ENCODE results near the gene C1QTNF1.

The C1QTNF1 gene

GRCh38 chr17:79041723-79042420 lies 17.9 kb downstream of the C1QTNF1 start:
- no peaks in the 10 kb centered on the region for H3K36me3 ChIP-seq (replicated peaks)
- no peaks in the 10 kb centered on the region for H3K4me1 ChIP-seq
- no peaks in the 10 kb centered on the region for H3K9me3 ChIP-seq
- in situ Hi-C loops (cut with MboI; ENCODE audit: low sequenced_read_pairs) = no loop called here
- no peaks in the 10 kb centered on the region for H3K27me3 ChIP-seq (ENCODE audit: low read depth)
- no peak for DNase-seq (ENCODE audit: low spot score in 2 of 2)
- no peak overlapping the region for H3K4me3 ChIP-seq

GRCh38 chr17:79042421-79043190 lies 18.6 kb downstream of the C1QTNF1 start:
- H3K36me3 ChIP-seq (replicated peaks) = no peaks in the 10 kb centered on the region
- in situ Hi-C loops (cut with MboI; ENCODE audit: low sequenced_read_pairs) = no loop called here
- H3K4me1 ChIP-seq = no peaks in the 10 kb centered on the region
- no peak overlapping the region for H3K4me3 ChIP-seq
- H3K27me3 ChIP-seq (ENCODE audit: low read depth) = no peaks in the 10 kb centered on the region
- H3K9me3 ChIP-seq = no peaks in the 10 kb centered on the region
- peak in 1 of 2 experiments; percentile 83 for DNase-seq (ENCODE audit: low spot score in 2 of 2)

- Histone ChIP-seq H3K36me3 (replicated peaks) (no peaks in the 10 kb centered on the region), H3K27me3 (ENCODE audit: low read depth) (no peaks in the 10 kb centered on the region), H3K9me3 (no peaks in the 10 kb centered on the region), H3K4me3 (no peak overlapping the region), H3K4me1 (no peaks in the 10 kb centered on the region; the same call in 1 of the 2 replicates)
- no peak for DNase-seq (ENCODE audit: low spot score in 2 of 2)
- in situ Hi-C loops (cut with MboI; ENCODE audit: low sequenced_read_pairs) = no loop called here
Observed at GRCh38 chr17:79043191-79043930, 19.4 kb downstream of the C1QTNF1 start.

DNA sequence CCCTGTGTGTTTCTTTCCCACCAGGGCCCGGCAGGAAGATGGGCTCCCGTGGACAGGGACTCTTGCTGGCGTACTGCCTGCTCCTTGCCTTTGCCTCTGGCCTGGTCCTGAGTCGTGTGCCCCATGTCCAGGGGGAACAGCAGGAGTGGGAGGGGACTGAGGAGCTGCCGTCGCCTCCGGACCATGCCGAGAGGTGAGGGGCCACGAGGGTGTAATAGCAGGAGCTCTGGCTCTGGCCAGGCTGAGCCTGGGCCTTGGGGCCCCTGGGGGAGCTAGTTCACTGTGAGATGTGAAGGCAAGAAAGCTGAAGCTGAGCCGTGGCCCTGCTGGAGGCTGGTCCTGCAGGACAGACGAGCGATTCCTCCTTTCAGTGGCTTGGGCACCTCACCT lies 20.0 kb downstream of the C1QTNF1 start:
- no peaks in the 10 kb centered on the region for H3K27me3 ChIP-seq (ENCODE audit: low read depth)
- H3K4me3 ChIP-seq = no peak overlapping the region
- H3K4me1 ChIP-seq = peaks cover 5% of the 10 kb centered on the region
- H3K9me3 ChIP-seq = no peaks in the 10 kb centered on the region
- in situ Hi-C loops (cut with MboI; ENCODE audit: low sequenced_read_pairs) = no loop called here
- no peak for DNase-seq (ENCODE audit: low spot score in 2 of 2)
- no peaks in the 10 kb centered on the region for H3K36me3 ChIP-seq (replicated peaks)

- no peaks in the 10 kb centered on the region for H3K27me3 ChIP-seq (ENCODE audit: low read depth)
- H3K4me3 ChIP-seq = no peak overlapping the region
- in situ Hi-C loops (cut with MboI; ENCODE audit: low sequenced_read_pairs) = no loop called here
- no peaks in the 10 kb centered on the region for H3K36me3 ChIP-seq (replicated peaks)
- H3K9me3 ChIP-seq = no peaks in the 10 kb centered on the region
- no peak for DNase-seq (ENCODE audit: low spot score in 2 of 2)
- H3K4me1 ChIP-seq = peaks cover 7% of the 10 kb centered on the region
Observed at GRCh38 chr17:79044462-79044861, 20.5 kb downstream of the C1QTNF1 start.

- in situ Hi-C loops (cut with MboI; ENCODE audit: low sequenced_read_pairs) = loop anchor here (5.0 kb wide), 1 partner anchor 37 kb away; no protein-coding TSS in a partner anchor
- Histone ChIP-seq H3K27me3 (ENCODE audit: low read depth) (no peaks in the 10 kb centered on the region), H3K4me3 (no peak overlapping the region), H3K4me1 (peaks cover 7% of the 10 kb centered on the region), H3K9me3 (no peaks in the 10 kb centered on the region), H3K36me3 (replicated peaks) (no peaks in the 10 kb centered on the region)
- no peak for DNase-seq (ENCODE audit: low spot score in 2 of 2)
Observed at GRCh38 chr17:79045001-79045729, 21.2 kb downstream of the C1QTNF1 start.

GRCh38 chr17:79045842-79046196 lies 21.9 kb downstream of the C1QTNF1 start:
- peak; percentile 70 to 84 for DNase-seq (ENCODE audit: low spot score in 2 of 2)
- H3K27me3 ChIP-seq (ENCODE audit: low read depth) = no peaks in the 10 kb centered on the region
- no peak overlapping the region for H3K4me3 ChIP-seq
- H3K9me3 ChIP-seq = no peaks in the 10 kb centered on the region
- H3K36me3 ChIP-seq (replicated peaks) = no peaks in the 10 kb centered on the region
- H3K4me1 ChIP-seq = peaks cover 7% of the 10 kb centered on the region
- in situ Hi-C loops (cut with MboI; ENCODE audit: low sequenced_read_pairs) = loop anchor here (5.0 kb wide), 1 partner anchor 36 kb away; no protein-coding TSS in a partner anchor

DNA sequence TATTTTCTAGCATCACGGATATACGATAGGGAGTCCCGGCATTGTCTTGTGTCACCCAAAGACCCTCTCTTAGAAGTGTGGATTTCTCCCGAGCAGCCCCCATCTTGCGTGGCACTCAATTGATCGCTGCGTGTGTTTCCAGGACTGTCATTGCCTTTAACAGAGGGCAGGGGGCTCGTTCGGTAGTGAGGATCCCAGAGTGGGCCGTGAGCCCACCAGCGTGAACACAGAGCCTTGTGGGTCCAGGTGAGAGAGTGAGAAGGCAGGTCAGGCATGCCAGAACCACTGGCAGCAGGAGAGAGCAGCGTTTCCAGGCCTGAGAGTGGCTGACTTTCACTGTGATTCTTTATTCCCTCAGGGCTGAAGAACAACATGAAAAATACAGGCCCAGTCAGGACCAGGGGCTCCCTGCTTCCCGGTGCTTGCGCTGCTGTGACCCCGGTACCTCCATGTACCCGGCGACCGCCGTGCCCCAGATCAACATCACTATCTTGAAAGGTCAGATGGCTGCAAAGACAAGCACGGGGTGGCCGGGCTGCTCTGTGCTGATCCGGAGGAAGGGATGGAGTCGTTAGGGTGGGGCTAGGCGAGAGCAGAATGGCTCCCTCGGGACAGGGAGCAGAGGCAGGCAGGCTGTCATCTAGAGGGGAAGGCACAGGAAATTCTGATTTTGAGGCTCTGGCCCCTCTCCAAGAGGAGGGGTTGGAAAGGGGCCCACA lies 22.4 kb downstream of the C1QTNF1 start:
- Histone ChIP-seq H3K4me3 (no peak overlapping the region), H3K27me3 (ENCODE audit: low read depth) (no peaks in the 10 kb centered on the region), H3K36me3 (replicated peaks) (no peaks in the 10 kb centered on the region), H3K9me3 (no peaks in the 10 kb centered on the region), H3K4me1 (peaks cover 7% of the 10 kb centered on the region)
- in situ Hi-C loops (cut with MboI; ENCODE audit: low sequenced_read_pairs) = loop anchor here (5.0 kb wide), 1 partner anchor 36 kb away; no protein-coding TSS in a partner anchor
- no peak for DNase-seq (ENCODE audit: low spot score in 2 of 2)

DNA sequence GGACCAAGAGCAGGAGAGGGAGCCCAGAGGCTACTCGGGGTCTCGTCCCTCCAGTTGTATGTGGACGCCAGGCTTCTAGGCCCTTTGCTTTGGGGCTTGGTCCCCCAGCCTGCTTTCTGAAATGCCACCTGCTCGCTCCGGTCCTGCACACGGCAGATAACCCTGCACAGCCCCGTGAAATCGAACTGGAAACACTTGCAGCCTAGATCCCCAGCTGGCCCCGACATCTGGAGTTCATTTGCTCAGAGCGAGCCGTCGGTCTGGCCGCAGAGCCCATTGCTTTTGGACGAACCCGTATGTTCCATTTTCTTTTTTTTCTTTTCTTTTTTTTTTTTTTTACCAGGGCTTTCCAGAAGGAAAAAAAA lies 22.9 kb downstream of the C1QTNF1 start:
- Histone ChIP-seq H3K27me3 (ENCODE audit: low read depth) (no peaks in the 10 kb centered on the region), H3K4me3 (no peak overlapping the region), H3K4me1 (peaks cover 7% of the 10 kb centered on the region), H3K9me3 (no peaks in the 10 kb centered on the region), H3K36me3 (replicated peaks) (no peaks in the 10 kb centered on the region)
- in situ Hi-C loops (cut with MboI; ENCODE audit: low sequenced_read_pairs) = loop anchor here (5.0 kb wide), 1 partner anchor 35 kb away; no protein-coding TSS in a partner anchor
- no peak for DNase-seq (ENCODE audit: low spot score in 2 of 2)

GRCh38 chr17:79047291-79047920 lies 23.4 kb downstream of the C1QTNF1 start:
- Histone ChIP-seq H3K27me3 (ENCODE audit: low read depth) (no peaks in the 10 kb centered on the region), H3K9me3 (no peaks in the 10 kb centered on the region), H3K4me3 (no peak overlapping the region), H3K36me3 (replicated peaks) (no peaks in the 10 kb centered on the region), H3K4me1 (peaks cover 7% of the 10 kb centered on the region)
- no peak for DNase-seq (ENCODE audit: low spot score in 2 of 2)
- in situ Hi-C loops (cut with MboI; ENCODE audit: low sequenced_read_pairs) = loop anchor here (5.0 kb wide), 1 partner anchor 35 kb away; no protein-coding TSS in a partner anchor

DNA sequence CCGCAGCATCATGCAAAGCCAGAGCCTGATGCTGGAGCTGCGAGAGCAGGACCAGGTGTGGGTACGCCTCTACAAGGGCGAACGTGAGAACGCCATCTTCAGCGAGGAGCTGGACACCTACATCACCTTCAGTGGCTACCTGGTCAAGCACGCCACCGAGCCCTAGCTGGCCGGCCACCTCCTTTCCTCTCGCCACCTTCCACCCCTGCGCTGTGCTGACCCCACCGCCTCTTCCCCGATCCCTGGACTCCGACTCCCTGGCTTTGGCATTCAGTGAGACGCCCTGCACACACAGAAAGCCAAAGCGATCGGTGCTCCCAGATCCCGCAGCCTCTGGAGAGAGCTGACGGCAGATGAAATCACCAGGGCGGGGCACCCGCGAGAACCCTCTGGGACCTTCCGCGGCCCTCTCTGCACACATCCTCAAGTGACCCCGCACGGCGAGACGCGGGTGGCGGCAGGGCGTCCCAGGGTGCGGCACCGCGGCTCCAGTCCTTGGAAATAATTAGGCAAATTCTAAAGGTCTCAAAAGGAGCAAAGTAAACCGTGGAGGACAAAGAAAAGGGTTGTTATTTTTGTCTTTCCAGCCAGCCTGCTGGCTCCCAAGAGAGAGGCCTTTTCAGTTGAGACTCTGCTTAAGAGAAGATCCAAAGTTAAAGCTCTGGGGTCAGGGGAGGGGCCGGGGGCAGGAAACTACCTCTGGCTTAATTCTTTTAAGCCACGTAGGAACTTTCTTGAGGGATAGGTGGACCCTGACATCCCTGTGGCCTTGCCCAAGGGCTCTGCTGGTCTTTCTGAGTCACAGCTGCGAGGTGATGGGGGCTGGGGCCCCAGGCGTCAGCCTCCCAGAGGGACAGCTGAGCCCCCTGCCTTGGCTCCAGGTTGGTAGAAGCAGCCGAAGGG lies 24.2 kb downstream of the C1QTNF1 start:
- in situ Hi-C loops (cut with MboI; ENCODE audit: low sequenced_read_pairs) = loop anchor here (5.0 kb wide), 1 partner anchor 34 kb away; no protein-coding TSS in a partner anchor
- Histone ChIP-seq H3K4me1 (peaks cover 7% of the 10 kb centered on the region), H3K4me3 (no peak overlapping the region), H3K36me3 (replicated peaks) (no peaks in the 10 kb centered on the region), H3K9me3 (no peaks in the 10 kb centered on the region), H3K27me3 (ENCODE audit: low read depth) (no peaks in the 10 kb centered on the region)
- DNase-seq (ENCODE audit: low spot score in 2 of 2) = peak; percentile 68 to 76
